Measurements from ENCODE around the gene TTN. TPM values are rescaled to one million over a fixed set of nuclear protein-coding genes. Genes with fewer than 3 reads are reported as not detected.

Gene TTN
- total RNA-seq, 1 experiment from 2014 or later: 0.13 TPM

GRCh38 chr2:178734518-178734917 lies 72.7 kb downstream of the TTN start:
- ChIA-PET CTCF (no interaction called here), POLR2A (no interaction called here)
- DNase-seq (ENCODE audit: low read depth, low spot score) (no peak), ATAC-seq (no peak)
- Histone ChIP-seq H3K27ac (ENCODE audit: low read length) (no peak overlapping the region), H3K27me3 (ENCODE audit: control insufficient read depth, insufficient read depth, low read length) (peaks cover 10% of the 10 kb centered on the region), H3K36me3 (ENCODE audit: control insufficient read depth, insufficient read depth, low read length) (no peaks in the 10 kb centered on the region), H3K4me1 (ENCODE audit: control insufficient read depth, insufficient read depth, low read length) (no peaks in the 10 kb centered on the region), H3K4me3 (ENCODE audit: low read depth in 2 of 2, low read length in 2 of 2) (no peak overlapping the region), H3K9me3 (ENCODE audit: control insufficient read depth, insufficient read depth, low read depth, low read length) (no peaks in the 10 kb centered on the region)
- intact Hi-C loops (cut with micrococcal nuclease; ENCODE audit: unreplicated experiment): no loop called here
- in situ Hi-C loops (cut with HindIII; ENCODE audit: low pct_unique_long_range_greater_than_20kb, low sequenced_read_pairs): no loop called here
- TF ChIP-seq SIN3A (IDR thresholded peaks at IDR 0.05; ENCODE audit: borderline replicate concordance, insufficient read depth, low read depth, low read length): no peak
- no peak for TF ChIP-seq CTCF (IDR thresholded peaks at IDR 0.05)
- TF ChIP-seq TCF7L2 (IDR thresholded peaks at IDR 0.05; ENCODE audit: low read depth, low read length): no peak
- no peak for TF ChIP-seq REST (IDR thresholded peaks at IDR 0.05; ENCODE audit: insufficient read depth in 1 of 2, low read depth in 2 of 2, low read length in 1 of 2)
- TF ChIP-seq POLR2AphosphoS5 (IDR thresholded peaks at IDR 0.05; ENCODE audit: low read depth, low read length): no peak
- BruUV-seq (replicated peaks): no TSS peak

- no peak overlapping the region for H3K4me3 ChIP-seq (ENCODE audit: low read depth in 2 of 2, low read length in 2 of 2)
- no peak for DNase-seq (ENCODE audit: low read depth, low spot score)
- BruUV-seq (replicated peaks): no TSS peak
- intact Hi-C loops (cut with micrococcal nuclease; ENCODE audit: unreplicated experiment) (no loop called here), in situ Hi-C loops (cut with HindIII; ENCODE audit: low pct_unique_long_range_greater_than_20kb, low sequenced_read_pairs) (no loop called here)
- no peaks in the 10 kb centered on the region for H3K4me1 ChIP-seq (ENCODE audit: control insufficient read depth, insufficient read depth, low read length)
- H3K9me3 ChIP-seq (ENCODE audit: control insufficient read depth, insufficient read depth, low read depth, low read length): no peaks in the 10 kb centered on the region
- H3K27ac ChIP-seq (ENCODE audit: low read length): no peak overlapping the region
- no peaks in the 10 kb centered on the region for H3K36me3 ChIP-seq (ENCODE audit: control insufficient read depth, insufficient read depth, low read length)
- TF ChIP-seq TCF7L2 (IDR thresholded peaks at IDR 0.05; ENCODE audit: low read depth, low read length) (no peak), REST (IDR thresholded peaks at IDR 0.05; ENCODE audit: insufficient read depth in 1 of 2, low read depth in 2 of 2, low read length in 1 of 2) (no peak), CTCF (IDR thresholded peaks at IDR 0.05) (no peak), POLR2AphosphoS5 (IDR thresholded peaks at IDR 0.05; ENCODE audit: low read depth, low read length) (no peak), SIN3A (IDR thresholded peaks at IDR 0.05; ENCODE audit: borderline replicate concordance, insufficient read depth, low read depth, low read length) (no peak)
- ChIA-PET CTCF (no interaction called here), POLR2A (no interaction called here)
- ATAC-seq: no peak
- H3K27me3 ChIP-seq (ENCODE audit: control insufficient read depth, insufficient read depth, low read length): peaks cover 11% of the 10 kb centered on the region
Observed at GRCh38 chr2:178733975-178734374, 73.2 kb downstream of the TTN start.

Measured in Panc1 (cell line).